Stimulated activated naive CD8-positive, alpha-beta T cell treated with anti-CD3 and anti-CD28 coated beads, Interleukin-15, Interleukin-2, amounts not matched to agents 100 ng/mL and 50 ng/mL, for 24 hours (primary cell): ENCODE measurements around the gene BAIAP3.

Experiments
- H3K27ac Mint-ChIP-seq: one replicate; pipeline ENCODE4 v1.8.0; 2021; ENCODE audit warnings: mild to moderate bottlenecking, mixed read lengths
- H3K27me3 Mint-ChIP-seq: one replicate; pipeline ENCODE4 v1.8.0; 2021; ENCODE audit warnings: mixed read lengths
- H3K36me3 Mint-ChIP-seq: one replicate; pipeline ENCODE4 v1.8.0; 2021; ENCODE audit warnings: low read depth, mixed read lengths
- H3K4me1 Mint-ChIP-seq: one replicate; pipeline ENCODE4 v1.8.0; 2021; ENCODE audit warnings: low read depth, mixed read lengths
- H3K4me3 Mint-ChIP-seq: one replicate; pipeline ENCODE4 v1.8.0; 2021; ENCODE audit warnings: mild to moderate bottlenecking, mixed read lengths
- H3K9me3 Mint-ChIP-seq: one replicate; pipeline ENCODE4 v1.8.0; 2021; ENCODE audit warnings: mixed read lengths

Gene BAIAP3

GRCh38 chr16:1351582-1352362, 18.3 kb downstream of the BAIAP3 start, which contains the start of the genes GNPTG and TSR3:
TSS of gene GNPTG (plus strand) at chr16:1351931. CDS start at chr16:1351966, 35 bp downstream.
TSS of gene TSR3 (minus strand) at chr16:1351878. CDS start at chr16:1351804, 74 bp downstream.
- H3K27ac Mint-ChIP-seq = peak within 1 kb of the TSS; percentile 81
- H3K4me1 Mint-ChIP-seq = peaks cover 41% of the 10 kb centered on the region
- H3K27me3 Mint-ChIP-seq = no peaks in the 10 kb centered on the region
- H3K36me3 Mint-ChIP-seq = peaks cover 12% of the 10 kb centered on the region
- H3K9me3 Mint-ChIP-seq = no peaks in the 10 kb centered on the region
- peak within 1 kb of the TSS; percentile 90 for H3K4me3 Mint-ChIP-seq

- H3K27me3 Mint-ChIP-seq = no peaks in the 10 kb centered on the region
- H3K4me1 Mint-ChIP-seq = peaks cover 44% of the 10 kb centered on the region
- H3K27ac Mint-ChIP-seq = no peak overlapping the region
- H3K4me3 Mint-ChIP-seq = no peak overlapping the region
- H3K9me3 Mint-ChIP-seq = no peaks in the 10 kb centered on the region
- H3K36me3 Mint-ChIP-seq = peaks cover 20% of the 10 kb centered on the region
Observed at GRCh38 chr16:1354815-1355540, 21.5 kb downstream of the BAIAP3 start.

- Mint-ChIP-seq H3K4me3 (no peak overlapping the region), H3K27me3 (no peaks in the 10 kb centered on the region), H3K36me3 (peaks cover 20% of the 10 kb centered on the region), H3K4me1 (peaks cover 38% of the 10 kb centered on the region), H3K27ac (no peak overlapping the region), H3K9me3 (no peaks in the 10 kb centered on the region)
Observed at GRCh38 chr16:1355591-1355990, 22.1 kb downstream of the BAIAP3 start.

GRCh38 chr16:1356061-1356900, 22.8 kb downstream of the BAIAP3 start:
- Mint-ChIP-seq H3K4me1 (peaks cover 32% of the 10 kb centered on the region), H3K9me3 (no peaks in the 10 kb centered on the region), H3K27ac (no peak overlapping the region), H3K36me3 (peaks cover 20% of the 10 kb centered on the region), H3K4me3 (no peak overlapping the region), H3K27me3 (no peaks in the 10 kb centered on the region)

GRCh38 chr16:1357906-1358566, 24.6 kb downstream of the BAIAP3 start:
- Mint-ChIP-seq H3K9me3 (no peaks in the 10 kb centered on the region), H3K4me3 (no peak overlapping the region), H3K27ac (no peak overlapping the region), H3K4me1 (peaks cover 23% of the 10 kb centered on the region), H3K36me3 (peaks cover 16% of the 10 kb centered on the region), H3K27me3 (no peaks in the 10 kb centered on the region)

- peaks cover 6% of the 10 kb centered on the region for H3K4me1 Mint-ChIP-seq
- peaks cover 27% of the 10 kb centered on the region for H3K36me3 Mint-ChIP-seq
Observed at GRCh38 chr16:1361685-1362360, 28.4 kb downstream of the BAIAP3 start.

GRCh38 chr16:1362807-1363206, 29.4 kb downstream of the BAIAP3 start:
- no peak overlapping the region for H3K27ac Mint-ChIP-seq
- peaks cover 6% of the 10 kb centered on the region for H3K4me1 Mint-ChIP-seq
- H3K27me3 Mint-ChIP-seq = no peaks in the 10 kb centered on the region
- no peaks in the 10 kb centered on the region for H3K9me3 Mint-ChIP-seq
- H3K4me3 Mint-ChIP-seq = no peak overlapping the region
- peaks cover 27% of the 10 kb centered on the region for H3K36me3 Mint-ChIP-seq

More at GRCh38 chr16:1361685-1362360, 28.4 kb downstream of the BAIAP3 start:
- Mint-ChIP-seq H3K27me3 (no peaks in the 10 kb centered on the region), H3K27ac (no peak overlapping the region), H3K9me3 (no peaks in the 10 kb centered on the region), H3K4me3 (no peak overlapping the region)

GRCh38 chr16:1363501-1364041, 30.1 kb downstream of the BAIAP3 start:
- Mint-ChIP-seq H3K27me3 (no peaks in the 10 kb centered on the region), H3K36me3 (peaks cover 26% of the 10 kb centered on the region), H3K9me3 (no peaks in the 10 kb centered on the region), H3K4me1 (peaks cover 3% of the 10 kb centered on the region), H3K27ac (peak overlapping the region; percentile 50), H3K4me3 (no peak overlapping the region)

- no peaks in the 10 kb centered on the region for H3K9me3 Mint-ChIP-seq
- no peak overlapping the region for H3K27ac Mint-ChIP-seq
- peaks cover 17% of the 10 kb centered on the region for H3K36me3 Mint-ChIP-seq
Observed at GRCh38 chr16:1364510-1364909, 31.1 kb downstream of the BAIAP3 start.

GRCh38 chr16:1366060-1366711, 32.7 kb downstream of the BAIAP3 start:
- H3K9me3 Mint-ChIP-seq = no peaks in the 10 kb centered on the region
- H3K36me3 Mint-ChIP-seq = peaks cover 14% of the 10 kb centered on the region
- H3K27ac Mint-ChIP-seq = peak overlapping the region; percentile 40
- peaks cover 3% of the 10 kb centered on the region for H3K4me1 Mint-ChIP-seq
- H3K4me3 Mint-ChIP-seq = no peak overlapping the region
- H3K27me3 Mint-ChIP-seq = no peaks in the 10 kb centered on the region

More at GRCh38 chr16:1364510-1364909, 31.1 kb downstream of the BAIAP3 start:
- no peak overlapping the region for H3K4me3 Mint-ChIP-seq
- no peaks in the 10 kb centered on the region for H3K27me3 Mint-ChIP-seq
- H3K4me1 Mint-ChIP-seq = peaks cover 3% of the 10 kb centered on the region

- H3K36me3 Mint-ChIP-seq = peaks cover 14% of the 10 kb centered on the region
Observed at GRCh38 chr16:1366712-1367299, 33.4 kb downstream of the BAIAP3 start.

GRCh38 chr16:1367486-1368174, 34.2 kb downstream of the BAIAP3 start:
- Mint-ChIP-seq H3K27ac (no peak overlapping the region), H3K36me3 (peaks cover 14% of the 10 kb centered on the region), H3K9me3 (no peaks in the 10 kb centered on the region), H3K4me3 (no peak overlapping the region), H3K4me1 (peaks cover 3% of the 10 kb centered on the region), H3K27me3 (no peaks in the 10 kb centered on the region)

More at GRCh38 chr16:1366712-1367299, 33.4 kb downstream of the BAIAP3 start:
- H3K4me1 Mint-ChIP-seq = peaks cover 3% of the 10 kb centered on the region
- H3K27ac Mint-ChIP-seq = no peak overlapping the region
- no peak overlapping the region for H3K4me3 Mint-ChIP-seq
- no peaks in the 10 kb centered on the region for H3K9me3 Mint-ChIP-seq
- H3K27me3 Mint-ChIP-seq = no peaks in the 10 kb centered on the region
